Inferior parietal cortex (tissue), 1 donor: ENCODE data around the gene NT5C3A.
"Not testable (repeated sequence)": the region's sequence is repeated elsewhere in the genome, so short reads cannot be mapped to it uniquely, and the experiment has no call there.

ENCODE experiments used
- DNase-seq: peaks from one replicate; pipeline ENCODE4 v3.0.0-alpha.2; 2016; ENCODE audit errors: extremely low spot score

The NT5C3A gene

GRCh38 chr7:33041631-33042428 is 20.7 kb downstream of the NT5C3A start:
- no peak for DNase-seq

- DNase-seq: no peak
Observed at GRCh38 chr7:33040803-33041516, 21.6 kb downstream of the NT5C3A start.

GRCh38 chr7:33039903-33040292 is 22.7 kb downstream of the NT5C3A start:
- DNase-seq: no peak

GRCh38 chr7:33039257-33039902 is 23.2 kb downstream of the NT5C3A start:
- DNase-seq: no peak

GRCh38 chr7:33038639-33039038 is 23.9 kb downstream of the NT5C3A start:
- DNase-seq: no peak

- no peak for DNase-seq
Observed at GRCh38 chr7:33035776-33036175, 26.8 kb downstream of the NT5C3A start.

GRCh38 chr7:33024189-33024757 is 38.3 kb downstream of the NT5C3A start:
- DNase-seq: no peak

- DNase-seq: no peak
Observed at GRCh38 chr7:33012364-33012763, 50.2 kb downstream of the NT5C3A start.

GRCh38 chr7:33009734-33010133 is 52.8 kb downstream of the NT5C3A start:
- no peak for DNase-seq

GRCh38 chr7:33005690-33006089 is 56.9 kb downstream of the NT5C3A start:
- DNase-seq: not testable (repeated sequence)

- DNase-seq: not testable (repeated sequence)
Observed at GRCh38 chr7:33005193-33005592, 57.4 kb downstream of the NT5C3A start.

GRCh38 chr7:33004104-33004616 is 58.4 kb downstream of the NT5C3A start:
- not testable (repeated sequence) for DNase-seq

- DNase-seq: not testable (repeated sequence)
Observed at GRCh38 chr7:33003111-33003510, 59.5 kb downstream of the NT5C3A start.

- not testable (repeated sequence) for DNase-seq
Observed at GRCh38 chr7:32999380-32999779, 63.2 kb downstream of the NT5C3A start.

- not testable (repeated sequence) for DNase-seq
Observed at GRCh38 chr7:32998361-32999171, 64.0 kb downstream of the NT5C3A start.

GRCh38 chr7:32997956-32998355 is 64.6 kb downstream of the NT5C3A start:
- DNase-seq: not testable (repeated sequence)

GRCh38 chr7:32992750-32993149 is 69.8 kb downstream of the NT5C3A start:
- DNase-seq: not testable (repeated sequence)

- not testable (repeated sequence) for DNase-seq
Observed at GRCh38 chr7:32991975-32992700, 70.4 kb downstream of the NT5C3A start.

GRCh38 chr7:32991068-32991585 is 71.4 kb downstream of the NT5C3A start:
- DNase-seq: not testable (repeated sequence)

GRCh38 chr7:32988148-32988547 is 74.4 kb downstream of the NT5C3A start:
- not testable (repeated sequence) for DNase-seq
